ENCODE data around the gene SPATS2. TPM values are rescaled to one million over a fixed set of nuclear protein-coding genes. Genes with fewer than 3 reads are reported as not detected.
"Not testable (repeated sequence)": the region's sequence is repeated elsewhere in the genome, so short reads cannot be mapped to it uniquely, and the experiment has no call there.

The SPATS2 gene
- total RNA-seq, 2 experiments from 2014 or later: 9.7 to 12.9 TPM

GRCh38 chr12:49375406-49375805, 8.1 kb downstream of the SPATS2 start:
- Mint-ChIP-seq H3K36me3 (peaks cover 1% of the 10 kb centered on the region), H3K27me3 (no peaks in the 10 kb centered on the region), H3K4me3 (no peak overlapping the region), H3K9me3 (no peaks in the 10 kb centered on the region), H3K4me1 (ENCODE audit: low read depth) (no peaks in the 10 kb centered on the region), H3K27ac (no peak overlapping the region)
- no peak for DNase-seq
- POLR2A ChIA-PET: interaction anchor here (1.1 kb wide), 1 partner anchor 8 kb away, joined by 4 read pairs; the partner anchor contains the start of gene SPATS2
- intact Hi-C loops (cut with micrococcal nuclease): no loop called here
- CTCF ChIA-PET: interaction anchor here (0.6 to 1.0 kb wide), 2 partner anchors 9 to 112 kb away, joined by 3 read pairs; no protein-coding TSS in a partner anchor

GRCh38 chr12:49377386-49377785, 10.1 kb downstream of the SPATS2 start:
- no peak for DNase-seq
- no peak overlapping the region for H3K27ac Mint-ChIP-seq
- H3K9me3 Mint-ChIP-seq: no peaks in the 10 kb centered on the region
- H3K4me3 Mint-ChIP-seq: no peak overlapping the region
- peaks cover 1% of the 10 kb centered on the region for H3K36me3 Mint-ChIP-seq
- H3K27me3 Mint-ChIP-seq: no peaks in the 10 kb centered on the region
- ChIA-PET POLR2A (no interaction called here), CTCF (no interaction called here)
- intact Hi-C loops (cut with micrococcal nuclease): no loop called here
- no peaks in the 10 kb centered on the region for H3K4me1 Mint-ChIP-seq (ENCODE audit: low read depth)

GRCh38 chr12:49380184-49380583, 12.9 kb downstream of the SPATS2 start:
- H3K27me3 Mint-ChIP-seq; DNase-seq; CTCF ChIA-PET; H3K4me1 Mint-ChIP-seq (ENCODE audit: low read depth); intact Hi-C loops (cut with micrococcal nuclease); H3K9me3 Mint-ChIP-seq; H3K27ac Mint-ChIP-seq; H3K4me3 Mint-ChIP-seq; H3K36me3 Mint-ChIP-seq; POLR2A ChIA-PET: not testable (repeated sequence)

- no peaks in the 10 kb centered on the region for H3K36me3 Mint-ChIP-seq
These were observed 21.6 kb downstream of the SPATS2 start for GRCh38 chr12:49388682-49389386.

GRCh38 chr12:49389387-49389703, 22.1 kb downstream of the SPATS2 start:
- H3K4me1 Mint-ChIP-seq (ENCODE audit: low read depth): no peaks in the 10 kb centered on the region
- CTCF ChIA-PET: interaction anchor here (0.7 to 2.2 kb wide), 7 partner anchors 12 to 137 kb away, joined by 3 to 9 read pairs (median 3); partner anchors contain the start of gene SPATS2
- H3K27ac Mint-ChIP-seq: no peak overlapping the region
- POLR2A ChIA-PET: no interaction called here
- H3K4me3 Mint-ChIP-seq: no peak overlapping the region
- DNase-seq: no peak
- intact Hi-C loops (cut with micrococcal nuclease): no loop called here
- H3K27me3 Mint-ChIP-seq: no peaks in the 10 kb centered on the region
- H3K36me3 Mint-ChIP-seq: no peaks in the 10 kb centered on the region
- H3K9me3 Mint-ChIP-seq: no peaks in the 10 kb centered on the region

More at GRCh38 chr12:49388682-49389386, 21.6 kb downstream of the SPATS2 start:
- POLR2A ChIA-PET: interaction anchor here (0.9 kb wide), 1 partner anchor 22 kb away, joined by 3 read pairs; the partner anchor contains the start of gene SPATS2
- no peak overlapping the region for H3K27ac Mint-ChIP-seq
- peak; percentile 74 for DNase-seq
- intact Hi-C loops (cut with micrococcal nuclease): no loop called here
- CTCF ChIA-PET: interaction anchor here (0.6 to 2.2 kb wide), 7 partner anchors 12 to 137 kb away, joined by 3 to 9 read pairs (median 3); partner anchors contain the start of gene SPATS2
- no peaks in the 10 kb centered on the region for H3K9me3 Mint-ChIP-seq
- no peak overlapping the region for H3K4me3 Mint-ChIP-seq
- no peaks in the 10 kb centered on the region for H3K27me3 Mint-ChIP-seq
- no peaks in the 10 kb centered on the region for H3K4me1 Mint-ChIP-seq (ENCODE audit: low read depth)

- Mint-ChIP-seq H3K9me3 (no peaks in the 10 kb centered on the region), H3K36me3 (no peaks in the 10 kb centered on the region), H3K27ac (no peak overlapping the region), H3K27me3 (no peaks in the 10 kb centered on the region), H3K4me1 (ENCODE audit: low read depth) (no peaks in the 10 kb centered on the region), H3K4me3 (no peak overlapping the region)
- intact Hi-C loops (cut with micrococcal nuclease): no loop called here
- CTCF ChIA-PET: interaction anchor here (0.7 to 2.4 kb wide), 3 partner anchors 9 to 49 kb away, joined by 3 to 15 read pairs (median 5); no protein-coding TSS in a partner anchor
- no peak for DNase-seq
- POLR2A ChIA-PET: no interaction called here
These were observed 29.7 kb downstream of the SPATS2 start for GRCh38 chr12:49397000-49397399.

- Mint-ChIP-seq H3K9me3 (no peaks in the 10 kb centered on the region), H3K4me1 (ENCODE audit: low read depth) (peaks cover 10% of the 10 kb centered on the region), H3K36me3 (no peaks in the 10 kb centered on the region), H3K27me3 (no peaks in the 10 kb centered on the region), H3K4me3 (no peak overlapping the region), H3K27ac (no peak overlapping the region)
- ChIA-PET CTCF (interaction anchor here (1.7 to 1.9 kb wide), 2 partner anchors 11 to 42 kb away, joined by 4 to 5 read pairs; no protein-coding TSS in a partner anchor), POLR2A (no interaction called here)
- intact Hi-C loops (cut with micrococcal nuclease): no loop called here
- no peak for DNase-seq
These were observed 33.0 kb downstream of the SPATS2 start for GRCh38 chr12:49400304-49400703.

- CTCF ChIA-PET: interaction anchor here (1.1 kb wide), 1 partner anchor 110 kb away, joined by 3 read pairs; no protein-coding TSS in a partner anchor
- POLR2A ChIA-PET: no interaction called here
- Mint-ChIP-seq H3K9me3 (no peaks in the 10 kb centered on the region), H3K4me1 (ENCODE audit: low read depth) (peaks cover 10% of the 10 kb centered on the region), H3K4me3 (no peak overlapping the region), H3K27ac (no peak overlapping the region), H3K27me3 (no peaks in the 10 kb centered on the region), H3K36me3 (no peaks in the 10 kb centered on the region)
- intact Hi-C loops (cut with micrococcal nuclease): no loop called here
- DNase-seq: no peak
These were observed 36.7 kb downstream of the SPATS2 start for GRCh38 chr12:49403971-49404450.

GRCh38 chr12:49404956-49405355, 37.7 kb downstream of the SPATS2 start:
- intact Hi-C loops (cut with micrococcal nuclease): no loop called here
- CTCF ChIA-PET: no interaction called here
- Mint-ChIP-seq H3K27me3 (no peaks in the 10 kb centered on the region), H3K9me3 (no peaks in the 10 kb centered on the region), H3K27ac (no peak overlapping the region), H3K4me1 (ENCODE audit: low read depth) (peaks cover 10% of the 10 kb centered on the region), H3K36me3 (no peaks in the 10 kb centered on the region), H3K4me3 (no peak overlapping the region)
- no peak for DNase-seq
- POLR2A ChIA-PET: no interaction called here

- CTCF ChIA-PET: interaction anchor here (1.2 kb wide), 1 partner anchor 53 kb away, joined by 4 read pairs; no protein-coding TSS in a partner anchor
- H3K36me3 Mint-ChIP-seq: no peaks in the 10 kb centered on the region
- H3K27me3 Mint-ChIP-seq: no peaks in the 10 kb centered on the region
- POLR2A ChIA-PET: interaction anchor here (0.6 kb wide), 1 partner anchor 546 kb away, joined by 3 read pairs; no protein-coding TSS in a partner anchor
- H3K4me3 Mint-ChIP-seq: no peak overlapping the region
- no peak for DNase-seq
- no peak overlapping the region for H3K27ac Mint-ChIP-seq
- no peaks in the 10 kb centered on the region for H3K4me1 Mint-ChIP-seq (ENCODE audit: low read depth)
- intact Hi-C loops (cut with micrococcal nuclease): no loop called here
- no peaks in the 10 kb centered on the region for H3K9me3 Mint-ChIP-seq
These were observed 43.6 kb downstream of the SPATS2 start for GRCh38 chr12:49410818-49411217.

GRCh38 chr12:49413010-49413409, 45.7 kb downstream of the SPATS2 start:
- Mint-ChIP-seq H3K4me3 (no peak overlapping the region), H3K9me3 (no peaks in the 10 kb centered on the region), H3K4me1 (ENCODE audit: low read depth) (no peaks in the 10 kb centered on the region), H3K36me3 (no peaks in the 10 kb centered on the region), H3K27ac (no peak overlapping the region), H3K27me3 (no peaks in the 10 kb centered on the region)
- ChIA-PET POLR2A (interaction anchor here (0.6 kb wide), 1 partner anchor 31 kb away, joined by 3 read pairs; no protein-coding TSS in a partner anchor), CTCF (interaction anchor here (0.7 to 1.3 kb wide), 3 partner anchors 46 to 101 kb away, joined by 3 to 4 read pairs (median 4); no protein-coding TSS in a partner anchor)
- DNase-seq: no peak
- intact Hi-C loops (cut with micrococcal nuclease): no loop called here

GRCh38 chr12:49413796-49414195, 46.5 kb downstream of the SPATS2 start:
- no peaks in the 10 kb centered on the region for H3K9me3 Mint-ChIP-seq
- H3K4me1 Mint-ChIP-seq (ENCODE audit: low read depth): no peaks in the 10 kb centered on the region
- intact Hi-C loops (cut with micrococcal nuclease): no loop called here
- no peak overlapping the region for H3K27ac Mint-ChIP-seq
- no peaks in the 10 kb centered on the region for H3K36me3 Mint-ChIP-seq
- no peak overlapping the region for H3K4me3 Mint-ChIP-seq
- CTCF ChIA-PET: interaction anchor here (1.0 to 1.3 kb wide), 2 partner anchors 100 to 125 kb away, joined by 3 to 4 read pairs; no protein-coding TSS in a partner anchor
- DNase-seq: no peak
- no peaks in the 10 kb centered on the region for H3K27me3 Mint-ChIP-seq
- POLR2A ChIA-PET: interaction anchor here (0.6 kb wide), 1 partner anchor 30 kb away, joined by 3 read pairs; no protein-coding TSS in a partner anchor
